ENCODE measurements around the gene DDX17.
A peak's percentile ranks its signal among the peaks of the same experiment; 100 is the strongest.

DNA sequence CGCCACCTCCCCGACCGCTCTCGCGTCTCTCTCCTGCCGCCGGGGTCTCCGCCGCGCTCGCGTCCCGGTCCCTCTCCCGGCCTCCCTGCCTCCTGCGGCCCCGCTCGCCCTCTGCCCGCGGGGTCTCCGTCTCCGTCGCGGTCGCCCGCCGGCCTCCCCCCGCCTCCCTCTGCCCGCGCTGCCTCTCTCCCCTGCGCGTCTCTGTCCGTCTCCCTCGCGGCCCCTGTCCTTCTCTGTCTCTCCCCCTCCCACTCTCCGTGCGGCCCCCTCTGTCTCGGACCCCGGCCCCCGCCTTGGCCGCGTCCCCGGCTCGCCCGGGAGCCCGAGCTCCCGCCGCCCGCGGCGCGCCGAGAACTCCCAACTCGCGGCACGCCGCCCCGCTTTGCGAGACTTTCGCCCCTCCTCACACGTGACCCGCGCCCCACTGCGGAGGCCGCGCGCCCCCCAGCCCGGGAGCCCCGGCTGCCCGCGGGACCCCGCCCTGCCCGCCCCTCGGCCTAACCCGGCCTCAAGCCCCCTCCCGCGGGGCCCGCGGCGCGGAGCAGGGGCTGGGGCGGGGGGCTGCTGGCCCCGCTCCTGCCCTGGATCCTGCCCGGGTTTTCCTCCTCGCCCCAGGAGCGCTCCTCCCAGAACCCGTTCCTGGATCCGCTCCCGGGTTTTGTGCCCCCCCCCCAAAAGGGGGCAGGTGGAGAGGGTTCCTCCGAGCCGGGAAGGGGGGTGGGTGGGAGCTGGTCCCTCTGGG lies 50.4 kb downstream of the DDX17 start:
- peak; percentile 30 for TF ChIP-seq RBM22 (IDR thresholded peaks at IDR 0.05; ENCODE audit: low read depth, low read length, poor library complexity, severe bottlenecking)
- TF ChIP-seq, protein P1, sequence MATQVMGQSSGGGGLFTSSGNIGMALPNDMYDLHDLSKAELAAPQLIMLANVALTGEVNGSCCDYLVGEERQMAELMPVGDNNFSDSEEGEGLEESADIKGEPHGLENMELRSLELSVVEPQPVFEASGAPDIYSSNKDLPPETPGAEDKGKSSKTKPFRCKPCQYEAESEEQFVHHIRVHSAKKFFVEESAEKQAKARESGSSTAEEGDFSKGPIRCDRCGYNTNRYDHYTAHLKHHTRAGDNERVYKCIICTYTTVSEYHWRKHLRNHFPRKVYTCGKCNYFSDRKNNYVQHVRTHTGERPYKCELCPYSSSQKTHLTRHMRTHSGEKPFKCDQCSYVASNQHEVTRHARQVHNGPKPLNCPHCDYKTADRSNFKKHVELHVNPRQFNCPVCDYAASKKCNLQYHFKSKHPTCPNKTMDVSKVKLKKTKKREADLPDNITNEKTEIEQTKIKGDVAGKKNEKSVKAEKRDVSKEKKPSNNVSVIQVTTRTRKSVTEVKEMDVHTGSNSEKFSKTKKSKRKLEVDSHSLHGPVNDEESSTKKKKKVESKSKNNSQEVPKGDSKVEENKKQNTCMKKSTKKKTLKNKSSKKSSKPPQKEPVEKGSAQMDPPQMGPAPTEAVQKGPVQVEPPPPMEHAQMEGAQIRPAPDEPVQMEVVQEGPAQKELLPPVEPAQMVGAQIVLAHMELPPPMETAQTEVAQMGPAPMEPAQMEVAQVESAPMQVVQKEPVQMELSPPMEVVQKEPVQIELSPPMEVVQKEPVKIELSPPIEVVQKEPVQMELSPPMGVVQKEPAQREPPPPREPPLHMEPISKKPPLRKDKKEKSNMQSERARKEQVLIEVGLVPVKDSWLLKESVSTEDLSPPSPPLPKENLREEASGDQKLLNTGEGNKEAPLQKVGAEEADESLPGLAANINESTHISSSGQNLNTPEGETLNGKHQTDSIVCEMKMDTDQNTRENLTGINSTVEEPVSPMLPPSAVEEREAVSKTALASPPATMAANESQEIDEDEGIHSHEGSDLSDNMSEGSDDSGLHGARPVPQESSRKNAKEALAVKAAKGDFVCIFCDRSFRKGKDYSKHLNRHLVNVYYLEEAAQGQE (IDR thresholded peaks at IDR 0.05; ENCODE audit: borderline replicate concordance), result no peak
- TF ChIP-seq, protein P1 (CRISPR knock-in tag; IDR thresholded peaks at IDR 0.05; ENCODE audit: low read depth), result no peak
- TF ChIP-seq EZH2 (IDR thresholded peaks at IDR 0.05; ENCODE audit: borderline replicate concordance, low read depth, low read length), result no peak
